Fibroblast of skin of right biceps (primary cell): ENCODE data around the gene GARIN5B.

Experiments
- DNase-seq: peaks from one replicate; pipeline ENCODE4 v3.0.0-alpha.2; 2013

GARIN5B gene

DNA sequence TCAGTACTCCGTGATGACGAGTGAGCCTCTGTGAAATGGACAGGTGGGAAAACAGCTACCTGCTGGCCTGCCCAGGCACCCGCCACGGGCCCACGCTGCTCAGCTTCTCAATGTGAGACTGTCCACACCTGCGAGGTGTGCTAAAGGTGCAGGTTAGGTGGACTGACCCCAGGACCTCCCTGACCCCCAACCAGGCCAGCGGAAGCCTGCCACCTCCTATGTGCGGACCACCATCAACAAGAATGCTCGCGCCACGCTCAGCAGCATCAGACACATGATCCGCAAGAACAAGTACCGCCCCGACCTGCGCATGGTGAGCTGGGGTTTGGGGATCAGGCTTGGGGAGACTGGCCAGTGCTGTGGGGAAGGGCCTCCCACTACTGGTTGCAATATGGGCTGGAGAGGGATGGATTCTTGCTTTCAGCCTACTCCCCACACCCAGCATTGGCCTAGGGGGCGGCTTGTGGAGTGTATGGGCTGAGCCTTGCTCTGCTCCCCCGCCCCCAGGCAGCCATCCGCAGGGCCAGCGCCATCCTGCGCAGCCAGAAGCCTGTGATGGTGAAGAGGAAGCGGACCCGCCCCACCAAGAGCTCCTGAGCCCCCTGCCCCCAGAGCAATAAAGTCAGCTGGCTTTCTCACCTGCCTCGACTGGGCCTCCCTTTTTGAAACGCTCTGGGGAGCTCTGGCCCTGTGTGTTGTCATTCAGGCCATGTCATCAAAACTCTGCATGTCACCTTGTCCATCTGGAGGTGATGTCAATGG, 24.9 kb upstream of the GARIN5B start:
- DNase-seq, result no peak

GRCh38 chr19:55386493-55386971, 23.5 kb upstream of the GARIN5B start:
- no peak for DNase-seq

GRCh38 chr19:55385724-55386492, 22.8 kb upstream of the GARIN5B start, which contains the start of gene RPL28:
RPL28 (plus strand) TSS chr19:55385932; CDS start chr19:55386358, 426 bp downstream.
- peak; percentile 98 for DNase-seq

DNA sequence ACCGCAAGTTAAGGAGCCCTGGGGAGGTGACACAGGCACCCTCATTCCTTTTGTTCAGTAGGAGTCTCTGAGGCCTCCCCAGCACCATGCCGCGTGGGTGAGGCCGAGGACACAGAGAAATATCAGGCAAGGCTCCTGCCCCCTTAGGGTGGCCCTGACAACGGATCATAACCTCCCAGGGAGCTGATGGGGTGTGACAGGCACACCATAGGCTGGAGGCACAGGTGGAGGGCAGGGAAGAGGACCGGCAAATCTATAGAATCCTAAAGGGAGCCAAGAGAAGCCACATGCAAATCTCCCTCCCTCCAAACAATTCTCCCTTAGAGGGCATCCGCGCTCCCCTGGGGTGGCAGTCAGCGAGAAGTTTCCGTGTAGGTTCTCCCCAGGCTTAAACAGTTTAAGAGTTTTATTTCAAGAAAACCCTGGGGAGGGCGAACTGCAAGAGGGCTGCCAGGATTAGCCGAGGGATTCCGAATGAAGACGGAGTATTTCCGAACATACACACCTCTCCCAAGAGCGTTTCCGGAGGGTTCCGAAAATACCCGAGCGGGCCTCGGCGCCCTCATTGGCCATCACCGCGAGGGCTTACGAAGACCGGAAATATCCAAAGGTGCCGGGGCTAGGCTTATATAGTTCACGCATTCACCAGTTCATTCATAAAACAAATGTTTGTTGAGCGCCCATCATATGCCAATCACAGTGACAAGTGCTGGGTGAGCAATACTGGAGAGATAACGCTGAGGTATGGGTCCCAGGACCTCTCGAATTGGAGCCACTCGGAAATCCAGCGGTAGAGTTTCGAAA, 22.1 kb upstream of the GARIN5B start:
- peak; percentile 95 for DNase-seq

- no peak for DNase-seq
Measured at GRCh38 chr19:55384131-55384919, 21.3 kb upstream of the GARIN5B start, which contains the start of gene TMEM238. TMEM238 (minus strand) TSS chr19:55384292; CDS start chr19:55384259, 33 bp downstream.

DNA sequence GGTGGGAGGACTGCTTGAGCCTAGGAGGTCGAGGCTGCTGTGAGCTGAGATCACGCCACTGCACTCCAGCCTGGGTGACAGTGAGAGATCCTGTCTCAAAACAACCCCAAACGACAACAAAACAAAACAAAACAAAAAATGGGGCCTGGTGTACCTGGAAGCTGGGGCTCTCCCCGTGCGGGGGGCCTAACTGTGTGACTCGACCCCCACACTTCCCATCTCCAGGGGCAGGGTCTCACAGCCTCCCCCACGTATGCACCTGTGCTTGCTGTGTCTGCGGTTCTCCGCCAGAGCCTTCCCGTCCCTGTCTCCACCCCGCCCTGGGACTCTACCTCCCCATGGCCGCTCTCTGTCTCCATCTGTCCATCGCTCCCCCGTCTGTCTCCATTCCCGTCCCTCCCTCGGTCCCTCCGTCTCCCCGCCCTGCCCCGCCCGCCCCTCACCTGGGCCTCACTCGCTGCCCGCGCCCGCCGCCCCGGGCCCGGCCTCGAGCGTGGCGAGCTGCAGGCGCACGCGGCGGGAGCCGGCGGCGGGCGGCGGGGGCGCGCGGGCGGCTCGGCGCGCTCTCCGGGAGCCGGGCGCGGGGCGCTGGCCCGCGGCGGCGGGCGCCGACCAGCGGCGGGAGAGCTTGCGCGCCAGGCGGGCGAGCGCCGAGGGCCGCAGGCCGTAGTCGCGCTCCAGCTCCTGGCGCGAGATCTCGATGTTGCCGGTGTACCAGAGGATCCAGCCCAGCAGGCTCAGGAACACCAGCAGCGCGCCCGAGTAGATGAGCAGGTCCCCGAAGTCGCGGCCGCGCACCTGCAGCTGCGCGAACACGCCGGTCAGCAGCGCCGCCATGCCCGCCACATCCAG, 20.4 kb upstream of the GARIN5B start:
- DNase-seq, result peak; percentile 74

GRCh38 chr19:55382522-55383054, 19.5 kb upstream of the GARIN5B start:
- no peak for DNase-seq

- DNase-seq, result no peak
Measured at GRCh38 chr19:55382013-55382412, 19.0 kb upstream of the GARIN5B start.

DNA sequence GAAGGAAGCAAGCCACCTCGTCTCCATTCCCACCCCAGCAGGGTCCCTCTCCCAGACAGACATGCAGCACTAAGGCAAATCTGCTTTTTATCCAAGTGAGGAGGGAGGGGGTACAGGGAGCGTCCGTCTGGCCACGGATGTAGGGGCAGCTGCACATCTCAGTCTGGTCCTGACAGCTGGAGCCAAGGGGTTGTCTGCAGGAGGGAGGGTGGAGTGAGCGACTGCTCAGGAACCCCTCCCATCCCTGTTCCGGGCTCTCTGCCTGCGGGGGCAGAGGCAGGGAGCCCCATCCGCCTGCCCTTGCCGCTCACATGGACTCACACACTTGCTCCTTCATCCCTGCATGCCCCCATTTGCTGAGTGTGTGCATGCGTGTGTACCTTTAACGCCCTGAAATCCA, 16.1 kb upstream of the GARIN5B start:
- DNase-seq, result no peak

- DNase-seq, result no peak
Measured at GRCh38 chr19:55377356-55378131, 14.5 kb upstream of the GARIN5B start.

DNA sequence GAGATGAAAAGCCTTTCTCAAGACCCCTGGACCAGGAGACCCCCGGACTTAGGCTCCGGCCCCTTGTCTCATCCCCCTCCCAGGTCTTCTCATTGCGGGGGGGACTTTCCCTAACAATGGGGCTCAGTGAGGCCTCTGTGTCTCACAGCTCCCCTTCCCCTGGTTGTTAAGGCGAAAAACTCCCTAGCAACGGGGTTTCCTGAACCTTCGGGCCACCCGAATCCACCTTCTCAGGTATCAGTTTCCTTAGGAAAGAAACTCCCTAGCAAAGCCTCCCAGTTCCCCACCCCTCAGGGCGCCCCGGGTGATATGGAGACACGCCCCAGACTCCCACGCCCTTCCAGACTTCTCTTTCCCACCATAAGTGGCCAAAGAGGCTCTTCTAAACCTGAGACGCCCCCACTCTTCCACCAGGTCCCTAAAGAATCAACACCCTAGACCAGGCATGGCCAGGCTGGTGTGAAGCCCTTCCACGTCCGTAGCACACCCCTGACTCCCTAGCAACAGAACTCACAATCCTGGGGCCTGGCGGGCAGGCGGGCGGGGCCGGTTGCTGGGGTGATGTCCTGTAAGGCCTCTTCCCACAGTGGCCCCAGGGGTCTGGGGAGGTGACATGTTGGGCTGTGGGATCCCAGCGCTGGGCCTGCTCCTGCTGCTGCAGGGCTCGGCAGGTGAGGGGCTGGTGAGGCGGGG, 13.3 kb upstream of the GARIN5B start, which contains the start of gene TMEM190:
TMEM190 (plus strand) TSS at position 586 of the 693 bp plus-strand sequence; CDS start at position 614, 28 bp downstream.
- DNase-seq, result no peak

DNA sequence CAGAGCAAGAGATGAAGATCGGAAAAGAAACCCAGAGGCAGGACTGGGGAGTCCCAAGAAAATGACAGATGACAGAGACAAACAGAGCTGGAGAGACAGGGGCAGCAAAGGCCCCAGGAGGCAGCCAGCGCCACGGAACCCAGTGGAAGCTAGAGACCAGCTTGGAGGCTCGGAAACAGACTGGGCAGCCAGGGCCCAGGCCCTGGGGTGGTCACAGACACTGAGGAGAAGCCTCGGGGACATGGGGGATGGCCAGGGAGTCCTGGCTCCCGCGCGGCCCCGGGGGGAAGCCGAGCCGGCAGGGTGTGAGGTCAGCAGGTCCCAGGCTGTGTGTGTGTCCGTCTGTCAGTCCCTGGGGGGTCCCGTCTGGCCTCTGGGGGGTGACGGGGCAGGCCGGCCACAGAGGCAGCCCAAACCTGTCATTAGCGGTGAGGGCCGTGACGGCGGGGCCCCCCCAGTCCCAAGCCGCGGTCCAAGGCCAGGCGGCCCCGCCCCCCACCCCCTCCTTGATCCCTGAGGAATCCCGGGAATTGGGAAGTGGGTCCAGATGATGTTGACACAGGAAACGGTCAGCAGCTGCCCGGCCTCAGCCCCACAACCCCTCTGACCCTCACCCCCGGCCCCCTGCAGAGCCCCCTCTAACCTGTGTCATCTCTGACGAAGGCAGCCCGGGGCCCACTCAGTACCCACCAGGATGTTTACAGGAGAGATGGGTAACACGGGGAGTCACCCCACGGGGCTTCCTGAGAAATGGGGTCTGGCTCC, 11.1 kb upstream of the GARIN5B start:
- DNase-seq, result peak; percentile 47

- no peak for DNase-seq
Measured at GRCh38 chr19:55373306-55373992, 10.4 kb upstream of the GARIN5B start.

DNA sequence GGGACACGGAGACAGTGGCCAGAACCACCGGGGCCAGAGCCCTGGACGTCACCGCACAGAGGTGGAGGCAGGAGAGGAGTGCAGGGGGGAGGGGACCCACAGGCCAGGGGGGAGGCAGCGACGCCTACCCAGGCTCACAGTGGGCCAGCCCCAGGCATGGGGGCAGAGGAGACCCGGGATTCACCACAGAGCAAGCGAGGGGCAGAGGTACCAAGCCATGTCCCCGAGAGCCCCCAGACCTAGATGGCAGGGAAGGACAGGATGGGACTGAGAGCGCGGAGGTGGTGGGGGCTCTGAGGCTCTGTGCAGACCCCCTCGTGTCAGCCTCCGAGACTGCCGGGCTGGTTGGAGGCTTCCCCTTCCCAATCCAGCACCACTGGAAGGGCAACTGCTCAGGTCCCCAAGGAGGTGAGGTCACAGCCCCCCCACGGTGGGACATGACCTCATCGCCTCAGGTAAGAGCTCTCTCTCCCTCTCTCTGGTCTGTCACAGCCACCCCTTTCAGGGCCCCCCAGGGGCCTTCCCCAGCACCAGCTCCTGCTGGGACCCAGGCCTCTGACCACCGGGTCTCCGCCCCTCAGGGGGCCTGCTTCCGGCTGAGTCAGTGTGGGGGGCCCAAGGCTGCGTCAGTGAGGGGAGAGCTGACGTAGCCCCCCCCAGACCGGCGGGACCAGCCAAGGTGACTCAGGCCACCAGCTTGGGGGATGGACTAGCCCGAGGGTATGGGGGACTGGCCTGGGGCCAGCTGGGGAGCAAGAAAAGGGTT, 9.4 kb upstream of the GARIN5B start:
- DNase-seq, result peak; percentile 87

DNA sequence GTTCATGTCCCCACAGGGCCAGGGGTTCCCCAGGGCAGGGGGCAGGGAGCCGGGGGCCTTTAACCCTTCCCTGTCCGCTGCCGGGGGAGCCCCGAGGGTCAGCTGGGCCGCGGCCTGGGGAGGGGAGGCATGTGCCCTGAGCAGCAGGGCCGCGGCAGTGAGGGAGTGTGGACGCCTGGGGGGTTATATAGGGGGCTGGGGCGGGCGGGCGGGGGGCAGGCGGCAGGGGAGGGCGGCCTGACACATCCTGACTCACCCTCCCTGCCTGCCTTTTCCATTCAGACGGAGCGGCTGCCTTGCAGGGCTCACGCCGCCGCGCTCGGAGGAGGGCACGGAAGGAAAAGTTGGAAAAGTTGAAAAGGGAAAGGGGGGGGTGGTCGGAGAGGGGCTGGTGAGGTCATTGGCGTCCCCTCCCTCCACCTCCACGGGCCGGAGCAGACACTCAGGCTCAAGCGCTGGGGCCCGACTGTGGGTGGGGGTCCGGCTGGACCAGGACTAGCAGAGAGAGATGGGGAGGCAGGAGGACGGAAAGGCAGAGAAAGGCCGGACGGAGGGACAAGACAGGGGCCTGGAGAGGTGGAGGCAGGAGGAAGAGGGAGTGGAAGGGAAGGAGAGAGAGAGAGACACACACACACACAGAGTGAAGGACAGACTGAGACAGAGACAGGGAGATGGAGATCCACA, 7.4 kb upstream of the GARIN5B start, which contains the start of gene IL11:
IL11 (minus strand) TSS at position 159 of the 684 bp plus-strand sequence; CDS start at position 6, 153 bp downstream.
- peak; percentile 85 for DNase-seq

DNA sequence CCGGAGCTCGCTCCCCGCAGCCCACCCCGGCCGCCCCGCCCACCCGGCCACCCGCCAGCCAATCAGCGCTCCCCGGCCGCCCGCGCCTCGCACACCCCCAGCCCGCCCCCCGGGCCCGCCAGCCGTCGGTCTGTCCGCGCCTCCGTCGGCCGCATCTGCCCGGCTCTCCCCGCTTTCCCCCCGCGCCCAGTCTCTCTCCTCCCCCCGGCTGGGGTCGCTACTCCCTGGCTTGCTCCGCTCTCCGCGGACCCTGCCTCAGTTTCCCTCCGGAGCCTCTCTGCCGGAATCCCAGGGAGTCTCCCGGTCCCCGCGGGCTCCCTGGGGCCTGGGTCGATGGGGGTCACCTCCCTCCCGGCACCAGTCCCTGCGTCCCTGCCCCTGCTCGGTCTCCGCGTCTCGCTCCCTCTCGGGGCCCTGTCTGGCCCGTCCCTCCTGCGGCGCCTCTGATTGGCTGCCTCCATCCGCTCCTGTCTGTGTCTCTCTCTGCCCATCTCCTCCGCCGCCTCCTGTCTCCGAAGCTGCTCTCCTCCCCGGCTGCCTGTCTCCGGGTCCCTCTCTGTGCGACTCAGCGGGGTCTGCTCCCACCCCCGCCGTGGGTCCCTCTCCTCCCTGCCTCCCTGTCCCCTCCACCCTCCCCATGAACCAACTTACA, 6.7 kb upstream of the GARIN5B start:
- peak; percentile 85 for DNase-seq
